ENCODE measurements around the gene TMEM72.

GRCh38 chr10:44878706-44879530 lies 32.2 kb upstream of the TMEM72 start:
- TF ChIP-seq CTCF (IDR thresholded peaks at IDR 0.05) (no peak), POLR2A (IDR thresholded peaks at IDR 0.05) (no peak)

All from testis (tissue), 2 donors.